ENCODE data around the gene NUP214.

DNA sequence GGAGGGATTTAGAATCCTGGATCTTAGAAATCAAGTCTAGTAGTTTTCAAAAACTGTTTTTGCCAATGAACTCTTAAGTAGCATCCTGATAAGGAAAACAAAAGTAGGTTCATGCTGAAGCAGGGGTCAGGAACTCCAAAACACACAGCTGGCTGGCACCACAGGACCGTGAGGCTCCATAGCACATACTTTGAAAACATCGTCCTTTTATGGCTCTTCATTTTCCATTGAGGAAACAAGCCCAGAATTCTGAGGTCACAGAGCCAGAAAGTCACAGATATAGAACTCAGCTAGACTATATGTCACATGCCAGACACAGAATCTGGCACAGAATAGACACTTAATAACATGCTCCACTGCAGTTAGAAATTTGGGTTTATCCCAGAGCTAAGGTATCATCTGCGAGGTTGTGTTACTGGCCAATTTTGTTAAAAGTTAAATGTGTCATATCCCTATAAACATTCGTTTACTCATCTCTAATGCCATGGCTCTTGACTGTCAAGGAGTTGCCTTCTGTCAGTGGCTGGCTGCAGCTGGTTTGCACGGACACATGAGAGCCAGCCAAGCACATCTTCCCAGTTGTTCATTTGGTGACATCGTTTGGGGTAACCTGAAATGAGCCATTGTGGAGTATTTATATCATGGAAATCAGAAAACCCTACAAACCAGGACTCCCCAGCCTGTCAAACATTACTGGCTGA, 92.1 kb downstream of the NUP214 start:
- TF ChIP-seq EZH2 (IDR thresholded peaks at IDR 0.05; ENCODE audit: borderline replicate concordance, insufficient read depth, low read length, poor library complexity, severe bottlenecking), result no peak
- TF ChIP-seq, protein P1, sequence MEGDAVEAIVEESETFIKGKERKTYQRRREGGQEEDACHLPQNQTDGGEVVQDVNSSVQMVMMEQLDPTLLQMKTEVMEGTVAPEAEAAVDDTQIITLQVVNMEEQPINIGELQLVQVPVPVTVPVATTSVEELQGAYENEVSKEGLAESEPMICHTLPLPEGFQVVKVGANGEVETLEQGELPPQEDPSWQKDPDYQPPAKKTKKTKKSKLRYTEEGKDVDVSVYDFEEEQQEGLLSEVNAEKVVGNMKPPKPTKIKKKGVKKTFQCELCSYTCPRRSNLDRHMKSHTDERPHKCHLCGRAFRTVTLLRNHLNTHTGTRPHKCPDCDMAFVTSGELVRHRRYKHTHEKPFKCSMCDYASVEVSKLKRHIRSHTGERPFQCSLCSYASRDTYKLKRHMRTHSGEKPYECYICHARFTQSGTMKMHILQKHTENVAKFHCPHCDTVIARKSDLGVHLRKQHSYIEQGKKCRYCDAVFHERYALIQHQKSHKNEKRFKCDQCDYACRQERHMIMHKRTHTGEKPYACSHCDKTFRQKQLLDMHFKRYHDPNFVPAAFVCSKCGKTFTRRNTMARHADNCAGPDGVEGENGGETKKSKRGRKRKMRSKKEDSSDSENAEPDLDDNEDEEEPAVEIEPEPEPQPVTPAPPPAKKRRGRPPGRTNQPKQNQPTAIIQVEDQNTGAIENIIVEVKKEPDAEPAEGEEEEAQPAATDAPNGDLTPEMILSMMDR (IDR thresholded peaks at IDR 0.05; ENCODE audit: poor library complexity, severe bottlenecking), result no peak
- no peak for TF ChIP-seq TAF1 (IDR thresholded peaks at IDR 0.05; ENCODE audit: low read depth)
- no peak for TF ChIP-seq MXI1 (conservative IDR thresholded peaks at IDR 0.05; ENCODE audit: poor library complexity, severe bottlenecking)
- TF ChIP-seq EP300 (conservative IDR thresholded peaks at IDR 0.05; ENCODE audit: poor library complexity, severe bottlenecking), result no peak
- TF ChIP-seq POLR2AphosphoS5 (IDR thresholded peaks at IDR 0.05), result no peak
- no peak for TF ChIP-seq RAD21 (conservative IDR thresholded peaks at IDR 0.05)
- no peak for TF ChIP-seq REST (IDR thresholded peaks at IDR 0.05; ENCODE audit: borderline replicate concordance)
- TF ChIP-seq SMC3 (conservative IDR thresholded peaks at IDR 0.05; ENCODE audit: poor library complexity), result no peak
